Measurements from ENCODE around the gene EML1.
"Not testable (repeated sequence)": the region's sequence is repeated elsewhere in the genome, so short reads cannot be mapped to it uniquely, and the experiment has no call there.

Gene EML1

DNA sequence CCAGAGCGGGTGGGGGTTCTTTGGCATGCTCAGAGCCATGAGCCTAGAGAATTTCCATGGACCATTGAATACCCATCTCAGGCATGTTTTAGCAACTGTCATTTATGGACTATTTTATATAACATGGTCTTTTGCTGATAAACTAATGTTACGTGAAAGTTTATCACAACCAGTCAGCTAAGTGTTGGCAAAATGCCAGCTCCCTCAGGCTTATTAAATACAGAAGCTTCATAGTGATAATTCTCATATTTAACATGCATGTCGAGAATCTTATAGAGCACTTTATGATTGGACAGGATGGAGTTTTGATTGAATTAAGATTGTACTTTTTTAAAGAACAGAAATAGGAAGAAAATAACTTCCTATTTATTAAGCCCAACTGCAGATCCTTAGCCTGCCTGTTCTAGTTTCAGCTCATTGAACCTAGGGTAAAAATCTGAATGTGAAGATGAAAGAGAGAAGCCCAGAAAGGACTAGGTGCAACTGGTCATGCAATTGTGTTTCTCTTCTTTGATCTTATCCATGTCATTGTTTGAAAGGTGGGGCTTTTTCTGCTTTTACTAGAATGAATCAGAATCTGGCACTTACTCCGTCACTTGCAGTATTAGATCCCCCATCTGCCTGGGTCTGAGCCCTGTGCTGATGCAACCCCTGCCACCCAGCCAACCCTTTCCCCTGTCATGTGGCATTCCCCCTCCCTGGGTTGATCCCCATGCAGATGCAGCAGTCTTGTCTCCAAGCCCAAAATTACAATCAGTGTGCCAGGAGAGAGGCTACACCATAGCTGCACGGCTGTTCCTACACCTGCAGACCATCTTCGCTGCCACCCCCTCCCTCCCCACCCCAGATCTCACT is 137.4 kb downstream of the EML1 start:
- DNase-seq (ENCODE audit: low read depth in 1 of 2, low spot score in 1 of 2): no peak

DNA sequence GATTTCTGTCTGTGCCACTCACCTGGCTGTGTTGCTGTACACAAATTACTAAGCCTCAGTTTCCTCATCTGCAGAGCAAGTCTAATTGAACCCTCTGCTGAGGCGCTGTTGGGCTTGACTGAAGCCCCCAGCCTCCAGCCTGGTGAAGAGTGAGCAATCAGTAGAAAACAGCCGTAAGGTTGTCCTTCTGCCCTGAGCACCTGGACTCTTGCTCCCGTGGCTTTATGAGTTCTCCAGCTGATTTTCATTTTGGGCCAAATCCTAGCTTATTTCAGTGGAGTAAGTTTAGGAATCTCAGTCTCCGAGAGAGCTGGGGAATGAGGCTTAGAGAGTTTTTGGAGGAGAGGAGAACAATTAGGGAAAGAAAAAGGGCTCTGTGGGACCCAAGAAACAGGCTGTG is 138.1 kb downstream of the EML1 start:
- no peak for DNase-seq (ENCODE audit: low read depth in 1 of 2, low spot score in 1 of 2)

DNA sequence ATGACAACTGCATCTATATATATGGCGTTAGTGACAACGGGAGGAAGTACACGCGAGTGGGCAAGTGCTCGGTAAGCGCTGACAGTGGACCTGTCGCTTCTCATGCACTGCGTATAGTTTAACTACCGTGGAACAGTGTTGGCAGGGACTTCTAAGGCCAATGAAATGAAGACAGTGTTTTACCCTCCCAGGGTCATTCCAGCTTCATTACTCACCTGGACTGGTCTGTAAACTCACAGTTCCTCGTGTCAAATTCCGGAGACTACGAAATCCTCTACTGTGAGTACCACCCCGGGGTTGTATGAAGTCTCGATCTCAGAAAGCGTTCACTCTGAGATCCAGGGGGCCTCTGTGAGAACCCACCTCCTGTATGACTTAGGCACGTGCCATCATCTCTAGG is 142.8 kb downstream of the EML1 start:
- no peak for DNase-seq (ENCODE audit: low read depth in 1 of 2, low spot score in 1 of 2)

DNA sequence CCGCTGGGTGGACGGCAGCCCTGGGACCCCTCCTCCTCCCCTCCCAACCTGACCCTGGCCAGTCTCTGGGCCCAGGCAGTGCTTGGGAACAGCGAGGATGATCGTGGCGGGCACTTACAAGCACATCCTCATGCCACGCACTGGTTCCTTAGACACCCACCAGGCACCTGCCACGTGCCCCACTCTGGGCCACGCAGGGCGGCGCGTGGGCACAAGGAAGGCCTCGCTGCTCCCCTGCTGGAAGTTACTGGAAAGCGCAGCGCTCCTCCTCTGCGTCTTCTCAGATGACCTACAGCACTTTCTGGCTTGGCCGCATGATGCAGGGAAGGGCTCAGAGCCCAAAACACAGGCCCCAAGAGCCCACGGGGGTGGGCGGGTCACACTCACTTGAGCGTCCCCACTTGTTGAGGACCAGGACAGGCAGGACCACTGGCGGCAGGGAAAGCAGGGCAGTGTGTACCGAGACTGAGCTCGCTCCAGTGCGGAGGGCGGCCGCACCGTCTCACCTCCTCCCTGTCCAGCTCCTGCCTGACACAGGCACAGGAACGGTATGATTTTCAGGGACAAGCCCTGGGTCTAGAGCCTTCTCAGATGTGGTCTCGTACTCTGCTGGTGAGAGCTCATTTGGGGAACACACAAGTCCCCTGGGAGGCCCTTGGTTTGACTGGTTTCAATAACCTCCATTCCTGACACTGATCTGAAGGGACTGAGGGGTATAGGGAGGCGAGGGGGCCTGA is 143.7 kb downstream of the EML1 start:
- no peak for DNase-seq (ENCODE audit: low read depth in 1 of 2, low spot score in 1 of 2)

DNA sequence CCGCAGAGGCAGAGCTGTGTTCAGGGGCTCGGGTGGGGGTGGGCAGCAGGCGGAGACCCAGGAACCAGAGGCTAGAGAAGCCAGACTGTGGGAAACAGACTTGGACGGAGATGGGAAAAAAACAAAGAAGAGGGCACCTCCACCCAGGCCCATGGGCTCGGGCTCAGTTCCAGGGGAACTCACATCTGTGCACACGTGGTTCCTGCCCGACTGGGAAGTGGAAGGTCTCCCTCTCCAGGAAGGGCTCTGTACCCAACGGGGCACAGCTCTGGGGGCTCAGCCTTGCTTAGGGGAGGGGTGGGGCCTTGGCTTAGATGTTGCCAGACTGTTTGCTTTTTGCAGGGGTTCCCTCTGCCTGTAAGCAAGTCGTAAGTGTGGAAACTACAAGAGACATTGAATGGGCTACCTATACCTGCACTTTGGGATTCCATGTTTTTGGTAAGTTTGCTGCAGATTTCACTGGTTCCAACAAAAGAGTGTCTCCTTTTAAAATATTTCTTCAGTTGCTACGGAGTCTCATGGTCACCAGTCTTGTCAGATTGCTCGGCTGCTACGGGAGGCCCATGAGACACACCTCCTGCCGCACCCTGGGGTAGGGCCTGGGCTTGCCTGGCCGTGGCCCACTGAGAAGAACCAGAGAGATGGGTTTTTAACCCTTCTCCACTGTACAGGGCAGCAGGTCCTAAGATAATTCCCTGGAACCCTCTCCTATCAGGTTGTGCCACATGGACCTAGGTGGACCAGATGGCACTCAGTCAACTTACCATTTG is 144.4 kb downstream of the EML1 start:
- DNase-seq (ENCODE audit: low read depth in 1 of 2, low spot score in 1 of 2): no peak

DNA sequence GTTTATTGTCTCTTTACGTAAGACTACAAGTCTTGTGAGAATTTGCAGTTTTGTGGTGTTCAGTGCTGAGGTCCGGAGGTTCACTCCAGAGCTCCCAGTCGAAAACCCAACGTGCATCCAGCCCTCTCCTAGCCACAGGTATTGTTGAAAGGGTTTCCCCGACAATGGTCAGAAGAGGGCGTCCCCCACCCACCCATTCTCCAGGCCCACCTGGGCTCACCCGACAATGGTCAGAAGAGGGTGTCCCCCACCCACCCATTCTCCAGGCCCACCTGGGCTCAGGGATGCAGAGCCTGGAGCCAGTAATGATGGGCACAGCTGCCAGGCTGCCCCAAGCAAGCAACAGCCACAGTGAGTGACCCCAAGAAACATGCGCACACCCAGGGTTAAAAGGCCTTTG is 145.2 kb downstream of the EML1 start:
- no peak for DNase-seq (ENCODE audit: low read depth in 1 of 2, low spot score in 1 of 2)

DNA sequence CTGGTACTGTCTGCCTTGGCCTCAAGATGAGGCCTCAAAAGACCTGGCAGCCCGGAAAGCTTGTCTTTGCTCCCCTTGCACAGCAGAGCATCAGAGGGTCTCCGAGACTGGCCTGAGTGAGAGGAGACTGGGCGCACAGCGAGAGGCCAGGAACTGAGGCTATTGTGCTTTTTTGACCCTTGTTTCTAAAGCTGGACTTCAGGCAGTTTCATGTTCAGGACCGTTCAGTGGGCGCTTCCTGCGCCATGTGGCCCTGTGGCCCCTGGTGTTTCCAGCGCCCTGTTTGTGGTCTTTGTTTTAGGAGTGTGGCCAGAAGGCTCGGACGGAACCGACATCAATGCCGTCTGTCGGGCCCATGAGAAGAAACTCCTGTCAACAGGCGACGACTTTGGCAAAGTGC is 145.7 kb downstream of the EML1 start:
- DNase-seq (ENCODE audit: low read depth in 1 of 2, low spot score in 1 of 2): no peak

DNA sequence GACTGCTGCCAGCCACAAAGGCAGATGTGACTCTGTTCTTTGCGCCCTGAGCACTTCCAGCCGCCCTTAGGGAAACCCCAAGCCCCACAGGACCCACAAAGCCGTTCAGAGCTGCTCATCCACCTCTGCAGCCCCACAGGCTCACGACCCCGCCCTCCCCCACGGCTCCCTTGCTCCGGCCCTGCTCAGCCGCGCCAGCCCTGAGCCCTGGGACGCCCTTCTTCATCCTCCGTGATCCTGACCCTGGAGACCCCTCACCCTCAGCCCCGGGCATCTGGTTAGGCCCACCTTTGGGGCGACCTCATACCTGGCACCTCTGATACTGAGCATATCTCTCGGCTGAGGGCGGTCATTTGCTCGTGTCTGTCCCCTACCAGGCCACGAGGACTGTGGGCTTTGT is 146.2 kb downstream of the EML1 start:
- no peak for DNase-seq (ENCODE audit: low read depth in 1 of 2, low spot score in 1 of 2)

DNA sequence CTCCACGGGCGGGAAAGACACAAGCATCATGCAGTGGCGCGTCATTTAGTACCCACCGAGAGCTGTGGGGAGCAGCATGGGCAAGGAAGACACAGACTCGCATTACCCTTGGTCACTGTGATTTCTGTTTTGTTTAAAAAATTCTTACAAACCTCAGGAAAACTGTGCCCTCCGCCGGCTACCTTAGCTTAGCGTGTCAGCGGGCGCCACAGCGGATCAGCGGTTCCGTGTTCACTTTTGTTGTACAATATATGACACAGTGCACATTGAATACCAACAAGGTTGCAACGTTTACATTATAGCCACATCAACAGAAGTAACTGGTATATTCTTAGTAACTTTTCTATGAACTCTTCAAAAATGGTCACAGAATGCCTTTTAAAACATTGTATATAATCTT is 146.9 kb downstream of the EML1 start:
- DNase-seq (ENCODE audit: low read depth in 1 of 2, low spot score in 1 of 2): no peak

DNA sequence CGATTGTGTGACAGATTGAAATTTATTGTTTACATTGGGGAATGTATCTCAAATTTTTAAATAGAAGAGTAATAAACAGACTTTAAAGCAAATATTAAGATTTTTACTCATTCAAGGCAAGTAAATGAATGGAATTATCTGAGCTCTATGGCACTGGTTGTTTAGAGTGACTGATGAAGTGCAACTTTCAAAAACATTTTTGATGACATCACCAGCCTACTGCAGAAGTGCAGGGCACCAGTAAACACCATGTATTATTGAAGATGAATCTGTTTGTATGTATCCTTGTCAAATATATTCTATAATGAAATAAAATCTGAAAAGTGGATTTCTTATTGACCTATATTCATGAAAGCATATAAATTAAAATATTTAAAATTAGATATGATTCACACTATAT is 148.0 kb downstream of the EML1 start:
- DNase-seq (ENCODE audit: low read depth in 1 of 2, low spot score in 1 of 2): no peak

DNA sequence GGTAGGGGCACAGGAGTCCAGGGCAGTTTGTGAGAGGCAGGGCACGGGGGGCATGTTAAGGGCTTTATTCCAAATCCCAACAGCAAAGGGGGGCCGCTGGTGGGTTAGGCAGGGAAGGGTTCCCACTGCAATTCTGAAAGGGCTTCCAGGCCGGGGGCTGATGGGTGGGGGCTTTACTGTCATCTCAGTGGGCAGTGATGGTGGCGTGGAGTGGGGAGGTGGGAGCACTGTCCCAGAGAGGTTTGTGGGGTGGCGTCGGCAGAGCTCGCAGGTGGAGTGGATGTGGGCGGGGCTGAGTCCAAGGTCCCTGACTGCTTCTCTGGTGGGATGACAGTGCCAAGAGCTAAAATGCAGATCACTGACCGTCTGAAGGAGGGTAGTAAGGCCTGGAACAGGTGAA is 150.4 kb downstream of the EML1 start:
- DNase-seq (ENCODE audit: low read depth in 1 of 2, low spot score in 1 of 2): no peak

DNA sequence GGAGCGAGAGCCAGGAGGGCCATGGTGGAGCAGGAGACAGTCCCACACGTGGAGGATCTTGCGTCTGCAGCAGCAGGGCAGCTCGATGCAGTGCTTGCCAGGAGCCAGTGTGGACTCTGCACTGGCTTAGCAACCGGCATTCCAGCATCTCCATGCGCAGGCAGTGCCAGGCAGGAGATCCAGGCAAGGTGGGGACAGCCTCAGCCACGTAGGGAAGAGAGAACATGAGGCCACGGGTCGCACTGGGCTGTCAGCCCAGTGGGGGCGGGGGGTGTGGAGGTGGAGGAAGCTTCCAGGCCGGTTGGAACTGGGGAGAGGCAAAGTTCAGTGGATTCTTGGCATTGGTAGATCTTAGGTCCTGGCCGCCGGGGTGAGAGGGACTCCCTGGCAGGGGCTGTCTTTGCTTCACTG is 151.0 kb downstream of the EML1 start:
- no peak for DNase-seq (ENCODE audit: low read depth in 1 of 2, low spot score in 1 of 2)

DNA sequence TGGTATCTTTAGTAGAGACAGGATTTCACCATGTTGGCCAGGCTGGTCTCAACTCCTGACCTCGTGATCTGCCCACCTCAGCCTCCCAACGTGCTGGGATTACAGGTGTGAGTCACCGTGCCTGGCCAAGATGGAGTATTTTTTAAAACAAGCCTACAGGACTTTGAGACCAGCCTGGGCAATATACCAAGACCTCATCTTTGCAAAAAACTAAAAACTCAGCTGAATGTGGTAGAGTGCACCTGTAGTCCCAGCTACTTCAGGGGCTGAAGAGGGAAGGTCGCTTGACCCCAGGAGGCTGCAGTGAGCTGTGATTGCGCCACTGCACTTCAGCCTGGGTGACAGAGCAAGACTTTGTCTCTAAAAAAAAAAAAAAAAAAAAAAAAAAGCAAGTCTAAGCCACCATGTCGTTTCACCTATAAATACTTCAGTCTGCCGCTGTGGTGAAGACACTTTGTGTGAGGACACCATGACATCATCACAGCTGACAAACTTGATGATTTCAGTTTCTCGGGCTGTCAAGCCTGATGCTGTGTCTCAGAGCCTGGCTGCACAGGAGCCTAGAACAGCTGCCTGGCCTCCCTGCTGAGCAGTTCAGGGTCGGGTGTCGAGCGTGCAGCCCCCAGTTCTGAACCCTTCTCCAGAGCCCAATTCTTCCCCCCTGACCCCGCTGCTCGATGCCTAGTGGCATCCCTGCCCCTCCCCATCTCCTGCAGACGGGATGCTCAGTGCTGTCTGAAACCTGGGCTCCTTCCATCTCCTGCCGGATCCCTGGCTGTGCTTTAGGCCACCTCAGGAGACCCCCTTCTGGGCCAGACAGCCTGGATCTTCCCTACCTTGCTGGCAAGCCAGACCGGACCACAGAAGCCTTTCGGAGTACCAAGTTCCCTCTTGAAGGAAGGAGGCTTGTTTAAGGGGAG is 152.8 kb downstream of the EML1 start:
- DNase-seq (ENCODE audit: low read depth in 1 of 2, low spot score in 1 of 2): no peak

DNA sequence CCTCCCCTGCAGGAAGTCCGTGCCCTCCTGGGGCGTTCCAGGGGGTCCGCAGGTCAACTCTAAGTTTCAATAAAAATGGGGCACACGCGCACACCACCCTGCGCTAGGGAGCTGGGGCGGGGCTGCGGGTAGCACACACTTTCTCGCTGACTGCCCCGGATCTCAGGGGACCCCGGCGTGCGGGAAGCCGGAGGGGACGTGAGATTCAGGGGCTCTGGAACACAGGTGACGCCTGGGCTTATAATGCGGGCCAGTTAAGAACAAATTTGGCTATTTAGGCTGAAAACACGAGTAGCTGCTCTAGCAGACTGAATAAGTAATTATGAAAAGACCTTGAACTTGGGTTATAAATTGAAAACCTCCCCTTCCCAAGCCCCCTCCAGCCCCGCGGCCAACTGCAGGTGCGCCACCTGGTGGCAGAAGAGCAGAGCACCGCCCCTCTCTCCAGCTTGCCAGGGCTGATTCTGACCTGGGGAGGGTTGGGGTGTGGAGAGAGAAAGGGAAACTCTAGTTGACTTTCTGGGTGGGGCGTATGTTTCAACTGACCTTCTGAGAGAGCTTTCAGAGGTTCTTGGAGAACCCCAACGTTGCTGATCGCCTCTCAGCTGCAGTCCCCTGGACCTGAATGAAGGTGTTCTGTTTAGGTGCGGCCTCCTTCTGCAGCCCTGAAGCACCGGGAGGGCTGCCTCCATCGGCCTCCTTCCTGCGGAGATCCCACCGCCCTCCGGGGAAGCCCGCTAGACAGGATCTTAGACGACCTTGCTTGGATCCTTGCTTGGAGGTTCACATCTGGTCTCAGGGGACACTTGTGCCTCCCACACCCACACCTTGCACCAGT is 153.7 kb downstream of the EML1 start:
- DNase-seq (ENCODE audit: low read depth in 1 of 2, low spot score in 1 of 2): peak; percentile 36 to 40

DNA sequence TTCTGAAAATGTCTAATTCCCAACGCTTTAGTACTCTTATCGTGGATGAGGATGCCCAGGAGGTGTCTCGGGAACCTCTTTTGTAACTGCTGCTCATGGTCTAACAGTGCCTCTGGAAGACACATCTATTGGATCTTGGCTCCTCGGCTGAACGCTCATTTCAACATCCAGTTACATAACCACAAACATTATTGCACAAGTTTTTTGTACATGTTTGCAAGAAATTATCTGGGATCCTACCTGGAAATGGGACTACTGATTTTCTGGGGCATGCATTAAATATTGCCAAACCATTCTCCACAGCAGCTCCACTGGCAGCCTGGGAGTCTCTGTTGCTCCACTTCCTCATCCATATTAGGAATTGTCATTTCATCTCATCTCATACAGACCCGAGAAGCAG is 154.5 kb downstream of the EML1 start:
- DNase-seq (ENCODE audit: low read depth in 1 of 2, low spot score in 1 of 2): no peak

DNA sequence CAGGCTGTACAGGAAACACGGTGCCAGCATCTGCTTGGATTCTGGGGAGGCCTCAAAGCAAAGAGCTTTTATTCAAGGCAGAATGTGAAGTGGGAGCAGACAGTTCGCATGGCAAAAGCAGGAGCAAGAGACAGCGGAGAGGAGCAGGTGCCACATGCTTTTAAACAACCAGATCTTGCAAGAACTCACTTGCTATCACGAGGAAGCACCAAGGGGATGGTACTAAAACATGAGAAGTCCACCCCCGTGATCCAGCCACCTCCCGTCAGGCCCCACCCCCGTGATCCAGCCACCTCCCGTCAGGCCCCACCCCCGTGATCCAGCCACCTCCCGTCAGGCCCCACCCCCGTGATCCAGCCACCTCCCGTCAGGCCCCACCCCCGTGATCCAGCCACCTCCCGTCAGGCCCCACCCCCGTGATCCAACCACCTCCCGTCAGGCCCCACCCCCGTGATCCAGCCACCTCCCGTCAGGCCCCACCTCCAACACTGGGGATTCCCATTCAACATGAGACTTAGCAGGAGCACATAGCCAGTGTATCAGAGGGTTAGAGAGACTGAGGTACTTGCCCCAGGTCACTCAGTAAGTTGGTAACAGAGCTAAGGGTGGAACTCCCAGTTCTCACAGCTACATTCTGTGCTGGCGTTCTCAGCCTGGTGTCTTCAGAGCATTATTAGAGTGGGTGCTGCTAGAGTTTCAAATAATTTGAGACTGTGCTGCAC is 156.0 kb downstream of the EML1 start:
- not testable (repeated sequence) for DNase-seq (ENCODE audit: low read depth in 1 of 2, low spot score in 1 of 2)

DNA sequence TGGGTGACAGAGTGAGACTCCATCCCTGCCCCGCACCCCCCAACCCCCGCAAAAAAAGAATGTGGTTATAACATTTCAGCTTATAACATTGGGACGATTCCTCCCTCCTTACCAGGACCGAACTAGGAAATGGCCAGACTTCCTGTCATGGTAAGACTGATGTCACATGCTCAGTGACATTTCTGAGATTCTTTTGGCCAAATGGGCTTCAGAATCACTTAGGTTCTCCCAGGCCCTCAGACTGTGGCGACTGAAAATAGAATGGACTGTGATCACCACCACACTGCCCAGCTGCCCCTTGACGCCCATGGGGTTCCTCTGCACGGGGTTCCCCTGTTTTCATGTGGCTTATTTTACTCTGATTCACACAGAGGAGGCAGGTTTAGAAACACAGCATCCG is 157.0 kb downstream of the EML1 start:
- no peak for DNase-seq (ENCODE audit: low read depth in 1 of 2, low spot score in 1 of 2)

DNA sequence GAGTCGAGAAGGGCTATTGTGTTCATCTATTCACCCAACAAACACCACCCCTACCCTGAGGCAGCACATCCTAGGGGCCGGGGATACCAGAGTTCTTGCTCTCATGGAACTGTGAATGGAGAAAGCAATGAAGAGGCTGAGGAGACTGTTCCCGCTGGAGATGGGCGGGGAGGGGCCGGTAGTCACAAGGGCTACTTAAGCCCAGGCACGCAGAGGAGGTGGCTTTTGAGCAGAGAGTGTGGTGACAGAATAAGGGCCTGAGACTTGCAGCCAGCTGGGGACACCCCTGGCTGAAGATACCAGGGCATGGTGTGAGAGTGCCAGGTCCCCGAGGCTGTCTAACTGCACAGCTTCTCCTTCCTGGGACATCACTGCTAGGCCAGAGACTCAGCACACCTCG is 157.9 kb downstream of the EML1 start:
- no peak for DNase-seq (ENCODE audit: low read depth in 1 of 2, low spot score in 1 of 2)

DNA sequence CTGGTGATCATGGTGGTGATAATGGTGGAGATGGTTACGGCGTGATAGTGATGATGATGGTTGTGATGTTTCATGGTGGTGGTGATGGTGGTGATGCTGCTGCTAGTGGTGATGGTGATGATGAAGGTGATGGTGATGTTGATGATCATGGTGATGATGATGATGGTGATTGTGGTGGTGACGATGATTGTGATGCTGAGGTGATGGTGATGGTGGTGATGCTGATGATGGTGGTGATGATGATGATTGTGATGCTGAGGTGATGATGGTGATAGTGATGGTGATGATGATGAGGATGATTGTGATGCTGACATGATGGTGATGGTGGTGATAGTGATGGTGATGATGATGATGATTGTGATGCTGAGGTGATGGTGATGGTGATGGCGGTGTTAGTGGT is 158.8 kb downstream of the EML1 start:
- DNase-seq (ENCODE audit: low read depth in 1 of 2, low spot score in 1 of 2): no peak
